ENCODE data around the gene LRR1.

The LRR1 gene

GRCh38 chr14:49569281-49569680, 29.5 kb upstream of the LRR1 start:
- Histone ChIP-seq H3K27ac (ENCODE audit: low read depth, low read length) (no peak overlapping the region), H4K20me1 (ENCODE audit: low read depth, low read length) (no peaks in the 10 kb centered on the region), H3K79me2 (ENCODE audit: insufficient read depth, low read length) (no peaks in the 10 kb centered on the region), H3K4me3 (ENCODE audit: insufficient read depth, low read length, poor library complexity, severe bottlenecking) (no peak overlapping the region), H3K9ac (ENCODE audit: low read length) (no peak overlapping the region), H2AFZ (ENCODE audit: low read depth, low read length, severe bottlenecking) (no peak overlapping the region), H3K9me3 (ENCODE audit: insufficient read depth, low read length) (no peaks in the 10 kb centered on the region), H3K4me2 (ENCODE audit: low read depth, low read length, poor library complexity, severe bottlenecking) (no peak overlapping the region), H3K36me3 (ENCODE audit: low read length) (no peaks in the 10 kb centered on the region), H3K9me2 (replicated peaks; ENCODE audit: insufficient read depth, low read length) (no peaks in the 10 kb centered on the region), H3K27me3 (ENCODE audit: low read length) (no peaks in the 10 kb centered on the region), H3F3A (ENCODE audit: insufficient read depth) (no peaks in the 10 kb centered on the region)
- TF ChIP-seq CTCF (IDR thresholded peaks at IDR 0.05; ENCODE audit: insufficient read depth, low read length, poor library complexity, severe bottlenecking) (no peak), EZH2phosphoT487 (conservative IDR thresholded peaks at IDR 0.05; ENCODE audit: low read length) (no peak)

- H3K27me3 ChIP-seq (ENCODE audit: low read length), result no peaks in the 10 kb centered on the region
- H3K79me2 ChIP-seq (ENCODE audit: insufficient read depth, low read length), result no peaks in the 10 kb centered on the region; the same call in 1 of the 2 replicates
- H3K27ac ChIP-seq (ENCODE audit: low read depth, low read length), result no peak overlapping the region
- H4K20me1 ChIP-seq (ENCODE audit: low read depth, low read length), result no peaks in the 10 kb centered on the region
- no peak overlapping the region for H3K4me2 ChIP-seq (ENCODE audit: low read depth, low read length, poor library complexity, severe bottlenecking)
- no peak overlapping the region for H3K9ac ChIP-seq (ENCODE audit: low read length)
- no peak overlapping the region for H3K4me3 ChIP-seq (ENCODE audit: insufficient read depth, low read length, poor library complexity, severe bottlenecking)
- H3K9me2 ChIP-seq (replicated peaks; ENCODE audit: insufficient read depth, low read length), result no peaks in the 10 kb centered on the region
- peaks cover 11% of the 10 kb centered on the region; the same call in 1 of the 2 replicates for H3K36me3 ChIP-seq (ENCODE audit: low read length)
- H2AFZ ChIP-seq (ENCODE audit: low read depth, low read length, severe bottlenecking), result no peak overlapping the region
- H3F3A ChIP-seq (ENCODE audit: insufficient read depth), result peaks cover 3% of the 10 kb centered on the region; the same call in 1 of the 2 replicates
- no peaks in the 10 kb centered on the region for H3K9me3 ChIP-seq (ENCODE audit: insufficient read depth, low read length)
- no peak for TF ChIP-seq CTCF (IDR thresholded peaks at IDR 0.05; ENCODE audit: insufficient read depth, low read length, poor library complexity, severe bottlenecking)
- no peak for TF ChIP-seq EZH2phosphoT487 (conservative IDR thresholded peaks at IDR 0.05; ENCODE audit: low read length)
Measured at GRCh38 chr14:49574038-49574437, 24.7 kb upstream of the LRR1 start.

GRCh38 chr14:49578141-49578540, 20.6 kb upstream of the LRR1 start:
- Histone ChIP-seq H3K27me3 (ENCODE audit: low read length) (no peaks in the 10 kb centered on the region), H3K9me2 (replicated peaks; ENCODE audit: insufficient read depth, low read length) (no peaks in the 10 kb centered on the region), H3K36me3 (ENCODE audit: low read length) (peaks cover 21% of the 10 kb centered on the region), H3K4me2 (ENCODE audit: low read depth, low read length, poor library complexity, severe bottlenecking) (no peak overlapping the region), H3K27ac (ENCODE audit: low read depth, low read length) (no peak overlapping the region), H3K9ac (ENCODE audit: low read length) (no peak overlapping the region), H3F3A (ENCODE audit: insufficient read depth) (peaks cover 38% of the 10 kb centered on the region), H4K20me1 (ENCODE audit: low read depth, low read length) (peaks cover 10% of the 10 kb centered on the region), H3K4me3 (ENCODE audit: insufficient read depth, low read length, poor library complexity, severe bottlenecking) (no peak overlapping the region), H3K9me3 (ENCODE audit: insufficient read depth, low read length) (no peaks in the 10 kb centered on the region), H2AFZ (ENCODE audit: low read depth, low read length, severe bottlenecking) (no peak overlapping the region), H3K79me2 (ENCODE audit: insufficient read depth, low read length) (peaks cover 34% of the 10 kb centered on the region)
- no peak for TF ChIP-seq CTCF (IDR thresholded peaks at IDR 0.05; ENCODE audit: insufficient read depth, low read length, poor library complexity, severe bottlenecking)
- TF ChIP-seq EZH2phosphoT487 (conservative IDR thresholded peaks at IDR 0.05; ENCODE audit: low read length), result no peak

Data from SU-DHL-6 (cell line).